Ectodermal cell (in vitro differentiated cells): ENCODE results near the gene WDR18.

ENCODE experiments used
- H3K27ac ChIP-seq: 2 replicates; pipeline ENCODE4 v1.7.0; 2013; ENCODE audit warnings: mild to moderate bottlenecking, low read depth, low read length; ENCODE audit not compliant: insufficient read depth, poor library complexity, severe bottlenecking
- H3K27me3 ChIP-seq: 2 replicates; pipeline ENCODE4 v1.7.0; 2013; ENCODE audit warnings: mild to moderate bottlenecking, low read length; ENCODE audit not compliant: insufficient read depth, control insufficient read depth, poor library complexity, severe bottlenecking
- H3K36me3 ChIP-seq: one replicate; pipeline ENCODE4 v1.7.0; 2013; ENCODE audit warnings: low read length; ENCODE audit not compliant: control insufficient read depth, insufficient read depth
- H3K4me1 ChIP-seq: one replicate; pipeline ENCODE4 v1.7.0; 2013; ENCODE audit warnings: low read length; ENCODE audit not compliant: control insufficient read depth, insufficient read depth
- H3K4me3 ChIP-seq: 2 replicates; pipeline ENCODE4 v1.7.0; 2013; ENCODE audit warnings: low read depth, low read length, control low read depth; ENCODE audit not compliant: insufficient read depth
- H3K9me3 ChIP-seq: 2 replicates; pipeline ENCODE4 v1.7.0; 2013; ENCODE audit warnings: mild to moderate bottlenecking, low read length, moderate library complexity; ENCODE audit not compliant: control insufficient read depth
- WGBS, 2 experiments: methylation state at CpG; one replicate each; pipeline ENCODE4 v1.1.7; 2013; ENCODE audit warnings: missing lambda C conversion rate in 2 of 2; 5-methylcytosine and 5-hydroxymethylcytosine counted together

The WDR18 gene

GRCh38 chr19:1015782-1016646 is 31.9 kb downstream of the WDR18 start:
- H3K27me3 ChIP-seq: no peaks in the 10 kb centered on the region
- WGBS, 2 experiments: 55 to 57% methylated on average over 31 of the region's 31 CpGs
- no peaks in the 10 kb centered on the region for H3K9me3 ChIP-seq
- H3K4me1 ChIP-seq: peaks cover 34% of the 10 kb centered on the region
- peak overlapping the region; percentile 5 for H3K4me3 ChIP-seq
- H3K27ac ChIP-seq: peak overlapping the region; percentile 12
- H3K36me3 ChIP-seq: peaks cover 5% of the 10 kb centered on the region

DNA sequence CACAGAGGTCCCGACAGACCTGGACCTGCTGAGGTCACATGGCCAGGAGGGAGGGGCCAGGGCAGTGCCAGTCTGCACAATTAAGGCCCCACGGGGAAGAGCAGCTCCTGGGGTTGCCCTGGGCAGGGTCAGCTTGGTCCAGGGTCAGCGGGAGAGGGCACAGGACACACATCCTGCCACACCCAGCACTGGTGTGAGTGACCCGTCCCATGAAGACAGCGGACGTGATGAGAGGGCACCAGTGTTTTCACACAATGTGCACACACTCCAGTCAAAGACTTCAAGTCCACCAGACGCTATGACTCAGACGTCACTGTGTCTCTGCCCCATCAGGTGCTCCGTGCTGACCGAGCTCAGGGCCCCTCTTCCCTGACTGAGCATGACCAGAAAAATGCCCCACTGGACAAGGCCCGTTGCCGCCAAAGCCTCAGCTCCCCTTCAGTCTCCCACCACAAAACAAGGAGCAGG is 32.5 kb downstream of the WDR18 start:
- Histone ChIP-seq H3K4me1 (peaks cover 34% of the 10 kb centered on the region), H3K4me3 (peak overlapping the region; percentile 5), H3K9me3 (no peaks in the 10 kb centered on the region), H3K27me3 (no peaks in the 10 kb centered on the region), H3K36me3 (peaks cover 5% of the 10 kb centered on the region), H3K27ac (no peak overlapping the region)
- 79% methylated on average over 12 of the region's 12 CpGs for WGBS, 2 experiments

- H3K27me3 ChIP-seq: no peaks in the 10 kb centered on the region
- no peak overlapping the region for H3K4me3 ChIP-seq
- H3K9me3 ChIP-seq: no peaks in the 10 kb centered on the region
- H3K27ac ChIP-seq: no peak overlapping the region
- WGBS, 2 experiments: 88 to 89% methylated on average over 24 of the region's 24 CpGs
- peaks cover 2% of the 10 kb centered on the region for H3K36me3 ChIP-seq
- peaks cover 34% of the 10 kb centered on the region for H3K4me1 ChIP-seq
Measured at GRCh38 chr19:1017115-1017905, 33.2 kb downstream of the WDR18 start.

- peaks cover 34% of the 10 kb centered on the region for H3K4me1 ChIP-seq
- 96 to 97% methylated on average over 9 of the region's 9 CpGs for WGBS, 2 experiments
- no peak overlapping the region for H3K4me3 ChIP-seq
- no peaks in the 10 kb centered on the region for H3K36me3 ChIP-seq
- no peaks in the 10 kb centered on the region for H3K27me3 ChIP-seq
- no peaks in the 10 kb centered on the region for H3K9me3 ChIP-seq
- H3K27ac ChIP-seq: no peak overlapping the region
Measured at GRCh38 chr19:1017906-1018305, 33.8 kb downstream of the WDR18 start.

GRCh38 chr19:1018393-1018792 is 34.2 kb downstream of the WDR18 start:
- Histone ChIP-seq H3K27ac (no peak overlapping the region), H3K4me3 (no peak overlapping the region)

GRCh38 chr19:1018932-1019615 is 34.9 kb downstream of the WDR18 start:
- peak overlapping the region; percentile 66 for H3K4me3 ChIP-seq
- H3K9me3 ChIP-seq: no peaks in the 10 kb centered on the region
- 88% methylated on average over 17 of the region's 17 CpGs for WGBS, 2 experiments
- H3K36me3 ChIP-seq: no peaks in the 10 kb centered on the region
- no peaks in the 10 kb centered on the region for H3K27me3 ChIP-seq
- no peak overlapping the region for H3K27ac ChIP-seq
- H3K4me1 ChIP-seq: peaks cover 34% of the 10 kb centered on the region

More at GRCh38 chr19:1018393-1018792, 34.2 kb downstream of the WDR18 start:
- no peaks in the 10 kb centered on the region for H3K36me3 ChIP-seq
- H3K9me3 ChIP-seq: no peaks in the 10 kb centered on the region
- WGBS, 2 experiments: 92 to 96% methylated on average over 5 of the region's 5 CpGs
- H3K27me3 ChIP-seq: no peaks in the 10 kb centered on the region
- H3K4me1 ChIP-seq: peaks cover 34% of the 10 kb centered on the region

DNA sequence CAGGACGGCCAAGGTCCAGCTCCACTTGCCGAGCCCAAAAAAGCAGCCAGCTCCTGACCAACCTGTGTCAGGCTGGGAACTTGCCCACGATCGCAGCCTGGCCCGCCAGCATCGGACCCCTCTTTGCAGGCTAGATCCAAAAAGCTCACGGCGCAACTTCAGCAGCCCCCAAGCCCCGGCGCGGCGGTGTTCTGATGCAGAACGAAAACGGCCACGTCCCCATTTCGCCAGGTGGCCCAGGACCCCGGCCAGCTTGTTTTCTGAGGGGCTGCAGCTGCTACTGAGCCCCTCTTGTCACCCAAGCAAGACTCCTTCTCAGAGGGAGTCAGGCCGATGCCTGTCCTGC is 35.4 kb downstream of the WDR18 start:
- H3K27ac ChIP-seq: no peak overlapping the region

GRCh38 chr19:1019980-1020867 is 36.1 kb downstream of the WDR18 start:
- peak overlapping the region; percentile 66 for H3K4me3 ChIP-seq
- no peaks in the 10 kb centered on the region for H3K9me3 ChIP-seq
- peak overlapping the region; percentile 94 for H3K27ac ChIP-seq
- peaks cover 34% of the 10 kb centered on the region for H3K4me1 ChIP-seq
- H3K36me3 ChIP-seq: no peaks in the 10 kb centered on the region
- no peaks in the 10 kb centered on the region for H3K27me3 ChIP-seq
- WGBS, 2 experiments: 5 to 6% methylated on average over 60 of the region's 60 CpGs

More for the DNA sequence above, 35.4 kb downstream of the WDR18 start:
- 84 to 88% methylated on average over 18 of the region's 18 CpGs for whole genome bisulfite sequencing, 2 experiments
- peak overlapping the region; percentile 66 for H3K4me3 ChIP-seq
- no peaks in the 10 kb centered on the region for H3K36me3 ChIP-seq
- H3K4me1 ChIP-seq: peaks cover 34% of the 10 kb centered on the region
- no peaks in the 10 kb centered on the region for H3K27me3 ChIP-seq
- no peaks in the 10 kb centered on the region for H3K9me3 ChIP-seq

DNA sequence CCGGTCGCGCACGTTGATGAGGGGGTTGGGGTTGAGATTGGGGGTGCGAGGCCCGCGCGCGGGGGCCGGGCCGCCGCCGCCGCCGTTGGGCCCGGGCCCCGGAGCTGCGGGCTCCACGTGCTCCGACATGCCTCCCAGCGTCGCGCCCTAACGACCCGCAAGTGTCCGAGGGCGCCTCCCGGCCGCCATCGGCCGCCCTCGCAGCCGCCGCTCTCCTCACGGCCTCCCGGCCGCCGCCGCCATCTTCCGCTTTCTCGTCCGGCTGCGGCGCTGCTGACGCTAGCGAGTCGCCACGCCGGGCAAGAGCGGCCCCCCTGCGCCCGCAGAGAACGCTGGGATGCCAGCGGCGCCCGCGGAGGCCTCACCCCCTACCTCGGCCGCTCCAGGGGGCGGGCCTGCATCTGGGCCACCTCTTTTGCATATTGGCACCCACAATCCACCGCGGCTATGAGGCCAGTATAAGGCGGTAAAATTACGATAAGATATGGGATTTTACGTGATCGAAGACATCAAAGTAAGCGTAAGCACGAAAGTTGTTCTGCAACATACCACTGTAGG is 36.8 kb downstream of the WDR18 start, which contains the start of gene TMEM259:
Gene TMEM259 (minus strand): TSS at position 256 of the 558 bp plus-strand sequence. CDS start 127 bp downstream, at position 129.
- Histone ChIP-seq H3K27ac (peak within 1 kb of the TSS; percentile 94), H3K36me3 (no peaks in the 10 kb centered on the region), H3K9me3 (no peaks in the 10 kb centered on the region), H3K4me1 (peaks cover 28% of the 10 kb centered on the region), H3K27me3 (no peaks in the 10 kb centered on the region), H3K4me3 (peak within 1 kb of the TSS; percentile 66)
- WGBS, 2 experiments: 0% methylated on average over 68 of the region's 68 CpGs
